ENCODE measurements around the gene PSMD8. TPM values are rescaled to one million over a fixed set of nuclear protein-coding genes. Genes with fewer than 3 reads are reported as not detected.
"Not testable (repeated sequence)": the region's sequence is repeated elsewhere in the genome, so short reads cannot be mapped to it uniquely, and the experiment has no call there.

The PSMD8 gene
- 121 TPM for total RNA-seq

DNA sequence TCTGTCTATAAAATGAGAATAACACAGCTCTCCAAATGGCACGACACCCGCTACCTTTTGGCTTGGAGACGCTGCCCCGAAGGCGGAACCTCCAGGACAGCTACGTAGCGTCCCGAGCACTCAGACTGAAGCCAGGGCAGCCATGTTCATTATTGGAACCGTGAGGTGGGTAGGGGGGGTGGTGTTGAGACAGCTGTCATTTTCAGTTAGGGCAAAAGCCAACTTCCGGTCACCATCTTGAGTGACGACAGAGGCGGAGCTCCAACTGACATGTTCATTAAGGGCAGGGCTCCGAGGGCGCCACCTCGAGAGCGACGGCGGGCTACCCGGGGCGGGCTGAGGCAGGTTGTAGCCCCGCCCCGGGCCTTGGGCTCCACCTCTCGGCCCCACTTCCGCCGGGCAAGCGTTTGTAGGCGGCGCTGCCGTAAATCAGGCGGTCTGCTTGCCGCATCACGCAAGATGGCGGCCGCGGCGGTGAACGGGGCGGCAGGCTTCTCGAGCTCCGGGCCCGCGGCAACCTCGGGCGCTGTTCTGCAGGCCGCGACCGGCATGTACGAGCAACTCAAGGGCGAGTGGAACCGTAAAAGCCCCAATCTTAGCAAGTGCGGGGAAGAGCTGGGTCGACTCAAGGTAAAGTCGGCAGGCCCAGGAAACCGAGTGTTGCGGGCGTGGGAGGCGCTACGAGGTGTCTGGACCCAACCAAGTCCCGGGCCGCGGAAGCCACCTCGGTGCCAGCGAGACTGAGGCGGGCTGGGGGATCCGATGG is at the start of gene PSMD8:
Gene PSMD8 (plus strand): TSS at position 240 of the 766 bp plus-strand sequence. CDS start 31 bp downstream, at position 271.
- DNase-seq, result peak; percentile 99

DNA sequence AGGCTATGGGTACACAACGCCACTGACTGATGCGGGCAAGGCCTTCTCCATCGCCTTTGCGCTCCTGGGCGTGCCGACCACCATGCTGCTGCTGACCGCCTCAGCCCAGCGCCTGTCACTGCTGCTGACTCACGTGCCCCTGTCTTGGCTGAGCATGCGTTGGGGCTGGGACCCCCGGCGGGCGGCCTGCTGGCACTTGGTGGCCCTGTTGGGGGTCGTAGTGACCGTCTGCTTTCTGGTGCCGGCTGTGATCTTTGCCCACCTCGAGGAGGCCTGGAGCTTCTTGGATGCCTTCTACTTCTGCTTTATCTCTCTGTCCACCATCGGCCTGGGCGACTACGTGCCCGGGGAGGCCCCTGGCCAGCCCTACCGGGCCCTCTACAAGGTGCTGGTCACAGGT is 47.8 kb upstream of the PSMD8 start:
- no peak for DNase-seq

DNA sequence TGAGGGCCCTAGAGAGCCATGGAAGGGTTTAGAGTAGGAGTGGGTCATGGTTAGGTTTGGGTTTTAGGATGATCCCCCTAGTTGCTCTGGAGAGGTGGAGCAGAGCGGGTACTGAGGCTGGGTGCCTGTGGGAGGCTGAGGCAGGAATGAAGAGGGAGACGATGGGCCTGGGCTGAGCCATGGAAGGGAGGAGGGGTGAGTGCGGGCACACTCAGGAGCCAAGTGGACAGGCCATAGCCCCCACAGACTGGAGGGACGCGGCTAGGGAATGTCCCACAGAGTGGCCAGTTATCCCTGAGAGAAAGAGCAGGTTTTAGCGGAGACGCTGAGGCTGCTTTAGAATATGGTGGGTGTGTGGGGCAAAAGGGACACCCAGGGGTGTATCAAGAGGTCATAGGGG is 44.7 kb upstream of the PSMD8 start:
- no peak for DNase-seq

DNA sequence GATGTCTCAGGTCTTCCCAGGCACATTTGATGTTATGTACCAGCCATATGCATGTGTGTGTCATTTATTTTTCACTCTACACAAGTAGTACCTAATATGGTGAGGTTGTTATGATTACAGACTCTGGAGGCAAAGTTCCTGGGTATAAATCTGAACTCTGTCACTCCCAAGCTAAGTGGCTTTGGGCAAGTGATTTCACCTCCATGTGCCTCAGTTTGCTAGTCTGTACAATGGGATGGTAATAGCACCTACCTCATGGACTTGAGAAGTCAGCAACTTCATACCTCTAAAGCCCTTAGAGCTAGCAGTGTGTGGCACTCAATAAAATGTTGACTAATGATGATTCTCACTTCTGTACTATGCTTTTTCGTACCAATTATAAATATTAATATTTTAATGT is 42.6 kb upstream of the PSMD8 start:
- no peak for DNase-seq

DNA sequence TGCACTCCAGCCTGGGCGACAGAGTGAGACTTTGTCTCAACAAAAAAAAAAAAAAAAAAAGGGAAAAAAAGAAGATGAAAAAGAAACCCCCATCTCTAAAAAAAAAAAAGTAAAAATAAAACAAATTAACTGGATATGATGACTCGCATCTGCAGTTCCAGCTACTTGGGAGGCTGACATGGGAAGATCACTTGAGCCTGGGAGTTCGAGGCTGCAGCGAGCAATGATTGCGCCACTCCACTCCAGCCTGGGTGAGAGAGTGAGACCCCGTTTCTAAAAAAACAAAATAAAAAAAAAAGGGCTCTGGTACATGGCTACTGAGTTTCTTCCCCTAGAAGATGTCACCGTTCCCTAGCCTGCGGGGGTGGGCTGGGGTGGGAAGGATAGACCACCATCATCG is 41.1 kb upstream of the PSMD8 start:
- DNase-seq, result no peak

DNA sequence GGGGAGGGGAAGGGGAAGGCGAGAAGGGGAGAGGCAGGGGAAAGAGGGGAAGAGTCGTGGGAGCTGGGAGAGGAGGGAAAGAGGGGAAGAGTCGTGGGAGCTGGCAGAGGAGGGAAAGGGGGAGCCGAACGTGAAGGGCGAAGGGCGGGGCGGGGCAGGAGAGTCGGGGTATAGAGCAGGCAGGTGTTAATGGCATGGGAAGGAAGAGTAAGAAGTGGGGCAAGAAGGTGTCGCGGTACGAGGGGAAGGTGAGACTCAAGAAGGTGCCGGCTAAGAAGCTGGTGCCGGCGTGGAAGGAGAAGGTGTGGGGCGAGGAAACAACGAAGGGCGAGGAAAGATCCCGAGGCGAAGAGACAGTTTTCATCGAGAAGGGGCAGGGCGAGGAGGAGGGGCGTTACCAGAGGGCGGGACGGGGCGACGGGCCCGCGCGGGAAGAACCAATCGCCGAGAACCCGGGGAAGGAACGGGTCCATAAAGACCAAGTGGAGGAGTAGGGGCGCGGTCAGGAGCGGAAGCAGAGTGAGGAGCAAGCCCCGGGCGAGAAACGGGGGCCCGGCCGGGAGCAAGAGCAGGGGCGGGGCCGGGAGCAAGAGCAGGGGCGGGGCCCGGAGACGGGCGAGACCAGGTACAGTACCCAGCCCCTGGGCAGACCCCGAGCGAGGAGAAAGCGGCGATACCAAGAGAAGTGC is 38.3 kb upstream of the PSMD8 start:
- DNase-seq, result peak; percentile 89

DNA sequence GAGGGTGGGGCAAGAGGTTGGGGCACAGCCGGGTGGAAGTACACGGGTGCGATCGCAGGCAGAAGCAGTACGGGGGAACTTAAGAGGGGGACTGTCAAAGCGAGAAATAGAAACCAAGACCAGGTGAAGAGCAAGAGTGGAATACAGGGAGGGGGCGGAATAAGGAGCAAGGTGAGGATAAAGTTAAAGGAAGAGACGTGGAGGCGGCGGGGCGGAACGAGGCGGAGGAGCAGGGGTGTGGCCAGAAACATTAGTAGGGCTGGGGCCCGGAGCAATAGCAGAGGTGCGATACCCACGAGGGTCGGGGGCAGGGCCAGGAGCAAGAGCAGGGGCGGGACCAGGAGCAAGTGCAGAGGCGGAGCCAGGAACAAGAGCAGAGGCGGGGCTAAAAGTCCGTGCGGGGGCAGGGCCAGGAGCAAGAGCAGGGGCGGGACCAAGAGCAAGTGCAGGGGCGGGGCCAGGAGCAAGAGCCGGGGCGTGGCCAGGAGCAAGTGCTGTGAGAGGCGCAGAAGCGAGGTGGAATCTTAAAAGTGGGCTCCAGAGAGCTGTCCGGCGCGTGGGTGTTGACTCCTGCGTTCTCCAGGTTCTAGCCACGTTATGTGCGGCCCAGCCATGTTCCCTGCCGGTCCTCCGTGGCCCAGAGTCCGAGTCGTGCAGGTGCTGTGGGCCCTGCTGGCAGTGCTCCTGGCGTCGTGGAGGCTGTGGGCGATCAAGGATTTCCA is 37.6 kb upstream of the PSMD8 start:
- DNase-seq, result peak; percentile 63

DNA sequence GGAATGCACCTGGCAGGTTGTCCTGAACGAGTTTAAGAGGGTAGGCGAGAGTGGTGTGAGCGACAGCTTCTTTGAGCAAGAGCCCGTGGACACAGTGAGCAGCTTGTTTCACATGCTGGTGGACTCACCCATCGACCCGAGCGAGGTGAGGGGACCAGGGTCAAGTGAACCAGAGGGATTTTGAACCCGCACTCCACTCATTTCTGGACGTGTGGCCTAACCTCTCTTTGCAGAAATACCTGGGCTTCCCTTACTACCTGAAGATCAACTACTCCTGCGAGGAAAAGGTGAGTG is 37.1 kb upstream of the PSMD8 start:
- DNase-seq, result no peak

DNA sequence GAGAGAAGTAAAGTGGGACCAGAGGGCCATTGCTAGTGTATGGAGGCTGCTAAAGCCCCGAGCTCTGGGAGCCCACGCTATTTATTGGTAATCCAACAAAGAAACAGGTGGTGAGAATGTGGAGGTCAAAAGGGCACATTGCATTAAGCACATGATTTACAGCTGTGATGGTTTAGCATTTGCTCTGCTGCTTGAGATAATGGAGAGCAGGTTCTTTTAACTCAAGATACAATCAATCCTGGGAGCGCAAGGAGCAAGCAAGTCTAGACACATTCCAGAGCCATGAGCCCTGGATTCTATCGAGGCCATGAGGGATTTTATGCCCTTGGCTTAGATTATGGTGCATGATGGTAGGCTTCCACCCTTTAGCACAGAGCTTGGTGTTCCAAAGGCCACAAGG is 35.4 kb upstream of the PSMD8 start:
- not testable (repeated sequence) for DNase-seq

DNA sequence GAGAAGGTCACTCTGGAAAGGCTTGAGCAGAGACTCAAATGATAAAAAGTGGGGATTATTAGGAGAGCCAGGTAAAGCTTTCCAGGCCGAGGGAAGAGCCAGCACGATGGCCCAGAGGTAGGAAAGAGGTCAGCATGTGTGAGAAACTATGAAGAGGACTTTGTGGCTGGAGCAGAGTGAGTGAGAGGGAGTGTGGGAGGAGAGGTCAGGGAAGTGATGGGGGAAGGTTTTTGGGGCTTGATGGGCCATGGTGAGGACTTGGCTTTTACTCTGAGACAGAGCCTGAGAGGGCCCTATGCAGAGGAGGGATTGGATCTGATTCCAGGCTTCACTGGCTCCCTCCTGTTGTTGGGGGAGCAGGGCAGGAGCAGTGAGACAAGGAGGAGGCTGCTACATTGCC is 33.4 kb upstream of the PSMD8 start:
- no peak for DNase-seq

DNA sequence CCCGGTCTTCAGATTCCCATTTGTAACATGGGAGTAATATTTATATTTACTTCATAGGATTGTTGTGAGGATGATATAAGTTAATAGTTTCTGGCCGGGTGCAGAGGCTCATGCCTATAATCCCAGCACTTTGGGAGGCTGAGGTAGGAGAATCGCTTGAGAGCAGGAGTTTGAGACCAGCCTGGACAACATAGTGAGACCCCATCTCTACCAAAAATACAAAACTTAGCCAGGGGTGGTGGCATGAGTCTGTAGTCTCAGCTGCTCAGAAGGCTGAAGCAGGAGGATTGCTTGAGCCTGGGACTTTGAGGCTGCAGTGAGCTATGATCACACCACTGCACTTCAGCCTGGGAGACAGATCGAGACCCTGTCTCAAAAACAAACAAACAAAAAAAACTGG is 27.5 kb upstream of the PSMD8 start:
- DNase-seq, result no peak

DNA sequence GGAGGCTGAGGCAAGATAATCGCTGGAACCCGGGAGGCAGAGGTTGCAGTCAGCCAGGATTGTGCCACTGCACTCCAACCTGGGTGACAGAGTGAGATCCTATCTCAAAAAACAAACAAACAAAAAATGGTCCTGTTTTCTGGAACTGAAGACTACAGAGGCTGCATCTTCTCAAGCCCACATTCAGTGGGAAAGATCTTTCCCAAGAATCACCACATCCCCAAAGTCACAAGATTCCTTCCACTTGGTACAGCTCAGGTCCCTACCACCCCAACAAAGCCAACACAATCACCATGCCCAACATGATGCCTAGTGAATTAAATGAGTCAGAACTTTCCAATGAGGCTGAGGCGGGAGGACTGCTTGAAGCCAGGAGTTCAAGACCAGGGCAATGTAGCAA is 23.5 kb upstream of the PSMD8 start:
- DNase-seq, result no peak

DNA sequence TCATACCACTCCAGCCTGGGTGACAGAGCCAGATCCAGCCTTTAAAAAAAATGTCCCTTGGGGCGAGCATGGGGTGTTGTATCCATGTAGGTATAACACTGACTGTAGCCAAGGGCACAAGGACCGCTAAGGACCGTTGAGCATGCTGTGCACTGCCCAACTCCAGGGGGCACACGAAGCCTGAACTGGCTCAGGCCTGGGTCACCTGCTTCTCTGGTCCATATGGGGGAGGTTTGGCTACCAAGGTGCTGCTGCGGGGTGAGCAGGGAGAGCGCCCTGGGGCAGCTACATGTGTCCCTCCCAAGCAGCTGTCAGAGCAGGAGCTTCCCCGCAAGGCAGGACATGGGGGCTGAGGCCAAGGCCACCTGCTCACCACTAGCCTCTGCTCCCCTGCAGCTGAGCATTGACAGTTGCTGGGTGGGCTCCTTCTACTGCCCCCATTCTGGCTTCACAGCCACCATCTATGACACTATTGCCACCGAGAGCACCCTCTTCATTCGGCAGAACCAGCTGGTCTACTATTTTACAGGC is 22.4 kb upstream of the PSMD8 start:
- DNase-seq, result no peak

DNA sequence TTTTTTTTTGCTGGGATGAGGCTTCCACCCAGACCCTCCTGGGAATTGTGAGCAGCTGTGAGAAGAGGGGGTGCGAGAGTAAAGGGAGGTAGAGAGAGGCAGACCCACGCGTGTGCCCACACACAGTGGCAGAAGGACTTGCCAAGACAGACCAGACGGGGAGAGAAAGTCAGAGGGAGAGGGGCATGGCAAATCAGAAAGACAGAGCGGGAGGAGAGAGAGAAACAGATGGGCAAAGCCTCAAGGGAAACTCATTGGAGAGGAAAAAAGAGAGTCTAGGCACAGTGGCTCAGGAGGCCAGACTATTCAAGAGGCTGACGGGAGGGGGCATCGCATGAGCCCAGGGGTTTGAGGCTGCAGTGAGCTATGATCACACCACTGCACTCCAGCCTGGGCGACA is 21.8 kb upstream of the PSMD8 start:
- no peak for DNase-seq

DNA sequence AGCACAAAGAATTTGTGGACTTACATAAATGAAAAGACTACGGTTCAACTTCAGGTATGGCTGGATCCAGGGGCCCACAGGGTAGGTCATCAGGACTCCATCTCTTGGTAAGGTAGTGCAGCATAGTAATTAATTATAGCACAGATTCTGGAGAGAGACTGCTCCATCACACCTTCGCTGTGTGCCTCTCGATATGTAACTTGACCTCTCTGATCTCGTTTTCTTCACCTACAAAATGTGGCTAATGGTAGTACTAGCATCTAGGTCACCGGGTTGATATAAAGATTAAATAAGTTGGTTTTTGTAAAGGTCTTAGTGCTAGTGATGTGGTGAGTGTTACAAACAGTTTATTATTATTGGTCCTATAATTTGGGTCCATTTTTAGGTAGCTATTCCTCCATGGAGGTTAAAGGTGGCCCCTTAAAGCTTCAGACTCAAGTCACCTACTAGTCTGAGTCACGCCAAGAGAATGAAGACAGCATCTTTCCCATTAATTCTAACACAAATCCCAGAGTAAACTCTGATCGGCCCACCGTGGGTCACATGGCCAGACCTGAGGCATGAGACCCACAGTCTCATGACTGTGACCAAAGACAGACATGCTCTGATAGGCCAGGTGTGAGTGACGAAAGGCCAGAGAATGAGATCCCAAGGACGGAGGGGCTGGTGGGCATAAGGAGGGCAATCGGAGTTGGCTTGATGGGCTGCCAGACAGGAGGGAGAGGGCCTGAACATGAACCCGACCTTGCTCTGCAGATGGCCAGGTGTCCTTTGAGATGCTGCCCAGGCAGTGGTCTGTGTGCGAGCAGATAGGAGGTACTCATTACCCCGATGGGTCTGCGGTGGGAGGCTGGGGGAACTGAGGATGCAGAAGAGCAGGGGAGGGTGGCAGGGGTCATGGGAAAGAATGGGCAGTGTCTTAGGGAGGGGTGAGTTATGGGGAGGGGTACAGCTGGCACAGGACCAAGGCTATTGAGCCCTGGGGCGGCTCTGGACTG is 18.3 kb upstream of the PSMD8 start:
- no peak for DNase-seq

DNA sequence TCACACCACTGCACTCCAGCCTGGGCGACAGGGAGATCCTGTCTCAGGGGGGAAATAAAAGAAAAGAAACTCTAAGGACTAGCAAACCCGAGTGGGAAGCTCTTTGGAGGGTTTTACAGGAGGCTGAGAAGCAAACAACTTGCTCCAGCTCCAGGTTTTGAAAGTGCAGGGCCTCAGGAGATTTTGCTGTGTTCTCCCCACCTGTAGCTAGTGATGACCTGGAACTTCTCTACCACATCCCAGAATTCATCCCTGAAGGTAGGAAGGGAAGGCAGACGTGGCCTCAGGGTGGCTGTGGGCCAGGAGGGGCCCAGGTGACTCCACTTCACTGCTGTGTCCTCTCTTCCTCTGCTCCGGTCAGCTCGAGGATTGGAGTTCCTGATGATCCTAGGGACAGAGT is 16.3 kb upstream of the PSMD8 start:
- no peak for DNase-seq

DNA sequence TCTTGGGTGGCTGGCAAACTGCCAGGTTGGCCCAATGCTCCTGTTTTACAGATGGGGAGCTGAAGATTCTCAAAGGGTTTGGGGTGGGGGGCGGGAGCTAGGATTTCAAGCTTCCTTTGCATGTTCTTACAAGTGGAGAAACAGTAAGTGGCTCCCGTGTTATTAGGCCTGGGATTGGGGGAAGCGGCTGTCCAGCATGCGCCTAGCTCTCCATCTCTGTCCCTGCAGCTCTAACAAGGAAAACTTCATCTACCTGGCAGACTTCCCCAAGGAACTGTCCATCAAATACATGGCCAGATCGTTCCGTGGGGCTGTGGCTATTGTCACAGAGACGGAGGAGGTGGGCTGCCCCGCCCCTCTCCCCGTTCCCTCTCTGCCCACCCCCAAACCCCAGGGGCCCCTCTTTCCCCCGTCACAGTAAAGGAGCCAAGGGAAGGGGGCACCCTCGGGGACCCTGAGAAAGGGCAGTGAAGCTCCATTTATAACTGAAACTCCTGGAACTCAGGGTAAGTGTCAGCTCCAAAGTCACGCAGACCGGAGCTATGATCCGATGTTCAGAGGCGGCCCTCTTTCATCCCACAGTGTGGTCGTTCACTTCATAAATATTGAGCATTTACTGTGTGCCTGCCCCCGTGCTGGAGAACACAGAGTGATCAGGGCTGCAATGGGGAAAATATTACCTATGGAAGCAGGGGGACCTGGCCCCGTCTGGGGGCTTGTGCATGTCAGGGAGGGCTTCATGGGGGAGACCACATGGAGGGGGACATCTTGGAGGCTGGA is 14.9 kb upstream of the PSMD8 start:
- no peak for DNase-seq

DNA sequence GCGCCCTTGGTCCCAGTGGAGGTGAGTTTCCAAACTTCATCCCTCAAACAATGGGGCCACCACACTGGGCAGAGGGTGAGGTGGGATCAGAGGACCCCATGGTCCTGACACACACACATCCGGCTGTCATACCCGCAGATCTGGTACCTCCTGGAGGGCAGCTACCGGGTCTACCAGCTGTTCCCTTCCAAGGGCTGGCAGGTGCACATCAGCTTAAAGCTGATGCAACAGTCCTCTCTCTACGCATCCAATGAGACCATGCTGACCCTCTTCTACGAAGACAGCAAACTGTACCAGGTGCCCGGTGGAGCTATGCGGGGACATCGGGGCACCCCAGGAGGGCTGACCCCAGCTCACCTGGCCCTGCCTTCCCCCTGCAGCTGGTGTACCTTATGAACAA is 14.0 kb upstream of the PSMD8 start:
- no peak for DNase-seq

DNA sequence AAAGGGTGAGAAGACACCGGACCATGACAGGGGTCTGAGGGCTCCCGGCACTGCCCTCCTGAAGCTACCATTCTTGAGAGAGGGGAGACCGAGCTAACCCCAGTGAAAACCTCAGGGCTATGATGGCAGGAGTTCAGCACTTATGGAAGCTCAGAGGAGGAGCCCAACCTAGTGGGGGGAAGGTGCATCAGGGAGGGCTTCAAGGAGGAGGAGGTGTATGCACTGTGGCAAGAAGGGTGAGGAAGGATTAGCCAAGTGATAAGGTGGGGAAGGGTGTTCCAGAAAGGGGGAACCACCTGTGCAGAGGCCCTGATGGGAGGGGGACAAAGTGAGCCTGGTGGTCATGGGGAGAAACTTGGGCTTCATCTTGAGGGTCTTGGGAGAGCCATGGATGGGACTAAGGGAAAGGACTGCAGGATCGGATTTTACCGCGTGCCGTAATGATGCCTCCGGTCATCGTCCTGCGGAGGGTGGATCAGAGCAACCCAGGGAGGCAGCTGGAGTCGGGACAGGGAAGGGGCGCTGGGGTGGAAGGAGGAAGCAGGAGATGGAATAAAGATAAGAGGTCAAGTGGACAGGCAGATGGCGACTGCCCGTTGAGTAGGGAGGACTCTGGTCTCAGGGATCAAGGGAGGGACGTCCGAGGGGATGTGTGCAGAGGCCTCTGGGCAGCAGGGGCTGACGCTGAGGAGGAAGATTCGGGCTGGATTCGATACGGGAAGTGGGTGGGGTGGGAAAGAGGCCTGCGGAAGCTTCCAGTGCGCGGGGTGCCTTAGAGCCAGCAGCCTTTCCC is 13.3 kb upstream of the PSMD8 start:
- DNase-seq, result no peak

DNA sequence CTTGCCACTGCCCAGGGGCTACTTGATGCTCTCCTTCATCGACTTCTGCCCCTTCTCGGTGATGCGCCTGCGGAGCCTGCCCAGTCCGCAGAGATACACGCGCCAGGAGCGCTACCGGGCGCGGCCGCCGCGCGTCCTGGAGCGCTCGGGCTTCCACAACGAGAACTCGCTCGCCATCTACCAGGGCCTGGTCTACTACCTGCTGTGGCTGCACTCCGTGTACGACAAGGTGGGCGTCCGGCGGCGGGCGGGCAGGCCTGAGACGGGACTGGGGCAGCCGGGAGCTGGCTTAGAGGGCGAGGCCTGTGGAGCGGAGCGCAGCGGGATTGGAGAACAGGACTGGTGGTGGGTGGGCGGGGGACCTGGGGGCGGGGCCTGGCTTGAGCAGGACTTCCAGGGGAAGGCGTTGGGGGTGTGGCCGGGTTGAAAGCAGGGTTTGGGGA is 12.7 kb upstream of the PSMD8 start:
- no peak for DNase-seq

Data from skin of body (tissue), 2 donors.